Measurements from ENCODE around the gene UMPS.
"Not testable (repeated sequence)": the region's sequence is repeated elsewhere in the genome, so short reads cannot be mapped to it uniquely, and the experiment has no call there.

UMPS gene

GRCh38 chr3:124701687-124702086, 28.6 kb upstream of the UMPS start:
- DNase-seq = no peak
- Histone ChIP-seq H3K9me3 (no peaks in the 10 kb centered on the region), H3K36me3 (no peaks in the 10 kb centered on the region), H3K4me3 (ENCODE audit: low read depth, low read length) (no peak overlapping the region), H3K27me3 (no peaks in the 10 kb centered on the region), H3K4me1 (no peaks in the 10 kb centered on the region)
- no peak for TF ChIP-seq CTCF (IDR thresholded peaks at IDR 0.05; ENCODE audit: low read depth, low read length)

GRCh38 chr3:124702950-124703349, 27.3 kb upstream of the UMPS start:
- Histone ChIP-seq H3K4me3 (ENCODE audit: low read depth, low read length) (no peak overlapping the region), H3K4me1 (no peaks in the 10 kb centered on the region), H3K9me3 (no peaks in the 10 kb centered on the region), H3K27me3 (no peaks in the 10 kb centered on the region), H3K36me3 (no peaks in the 10 kb centered on the region)
- DNase-seq = no peak
- TF ChIP-seq CTCF (IDR thresholded peaks at IDR 0.05; ENCODE audit: low read depth, low read length) = no peak

- no peak for DNase-seq
- Histone ChIP-seq H3K9me3 (no peaks in the 10 kb centered on the region), H3K4me1 (no peaks in the 10 kb centered on the region), H3K4me3 (ENCODE audit: low read depth, low read length) (no peak overlapping the region), H3K27me3 (no peaks in the 10 kb centered on the region), H3K36me3 (no peaks in the 10 kb centered on the region)
- no peak for TF ChIP-seq CTCF (IDR thresholded peaks at IDR 0.05; ENCODE audit: low read depth, low read length)
Observed at GRCh38 chr3:124705552-124705951, 24.7 kb upstream of the UMPS start.

GRCh38 chr3:124707223-124707622, 23.0 kb upstream of the UMPS start:
- not testable (repeated sequence) for H3K4me1 ChIP-seq; H3K36me3 ChIP-seq; DNase-seq; H3K27me3 ChIP-seq; H3K9me3 ChIP-seq; H3K4me3 ChIP-seq (ENCODE audit: low read depth, low read length)

- Histone ChIP-seq H3K36me3 (no peaks in the 10 kb centered on the region), H3K4me1 (no peaks in the 10 kb centered on the region), H3K27me3 (no peaks in the 10 kb centered on the region), H3K4me3 (ENCODE audit: low read depth, low read length) (no peak overlapping the region), H3K9me3 (no peaks in the 10 kb centered on the region)
- TF ChIP-seq CTCF (IDR thresholded peaks at IDR 0.05; ENCODE audit: low read depth, low read length) = no peak
- DNase-seq = no peak
Observed at GRCh38 chr3:124707656-124708062, 22.6 kb upstream of the UMPS start.

GRCh38 chr3:124714223-124714853, 15.9 kb upstream of the UMPS start:
- no peak for DNase-seq
- Histone ChIP-seq H3K9me3 (no peaks in the 10 kb centered on the region), H3K4me1 (no peaks in the 10 kb centered on the region), H3K4me3 (ENCODE audit: low read depth, low read length) (no peak overlapping the region), H3K27me3 (no peaks in the 10 kb centered on the region), H3K36me3 (peaks cover 16% of the 10 kb centered on the region)
- no peak for TF ChIP-seq CTCF (IDR thresholded peaks at IDR 0.05; ENCODE audit: low read depth, low read length)

GRCh38 chr3:124722589-124722988, 7.7 kb upstream of the UMPS start:
- no peaks in the 10 kb centered on the region for H3K4me1 ChIP-seq
- TF ChIP-seq CTCF (IDR thresholded peaks at IDR 0.05; ENCODE audit: low read depth, low read length) = no peak
- no peak for DNase-seq
- no peaks in the 10 kb centered on the region for H3K9me3 ChIP-seq
- no peaks in the 10 kb centered on the region for H3K27me3 ChIP-seq
- H3K36me3 ChIP-seq = peaks cover 11% of the 10 kb centered on the region
- no peak overlapping the region for H3K4me3 ChIP-seq (ENCODE audit: low read depth, low read length)

Measured in BE2C (cell line).